ENCODE data around the gene CHN1.

The CHN1 gene

GRCh38 chr2:174863183-174863582, 142.0 kb downstream of the CHN1 start:
- WGBS (ENCODE audit: extremely low coverage, insufficient coverage, low lambda C conversion rate): no CpG with 5 or more reads among the region's 1 CpG

DNA sequence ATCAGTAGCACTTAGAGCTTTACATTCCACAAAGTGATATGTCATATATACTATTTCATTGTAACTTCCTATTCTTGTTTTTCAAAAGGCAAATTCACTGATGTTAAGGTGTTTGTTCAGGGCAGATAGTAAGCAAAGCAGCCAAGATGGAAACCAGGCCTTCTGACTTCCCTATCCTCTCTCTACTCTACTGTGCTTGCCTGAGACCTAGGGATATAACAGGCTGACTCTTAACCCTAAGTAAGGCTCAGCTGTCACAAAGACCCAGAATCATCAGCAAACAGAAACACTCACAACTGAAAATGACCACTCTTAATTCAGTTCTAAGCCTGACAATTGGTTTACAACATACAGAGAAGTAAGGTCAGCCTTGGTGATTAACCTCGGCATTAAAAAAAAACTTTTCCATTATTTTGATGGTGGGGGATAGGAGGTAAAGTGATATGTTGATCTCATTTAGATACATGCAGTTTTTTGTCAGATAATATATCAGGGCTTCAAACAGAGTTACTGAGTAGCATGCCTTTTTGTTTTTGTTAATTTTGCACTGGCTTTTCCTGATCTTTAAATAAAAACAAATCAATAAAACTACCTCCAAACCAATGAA, 145.5 kb downstream of the CHN1 start:
- H4K5ac ChIP-seq (ENCODE audit: low read length): no peak overlapping the region
- H3K27ac ChIP-seq (ENCODE audit: low read depth, low read length): no peak overlapping the region
- no peaks in the 10 kb centered on the region for H3K36me3 ChIP-seq (ENCODE audit: control insufficient read depth, insufficient read depth, low read length)
- no peak overlapping the region for H2BK5ac ChIP-seq (ENCODE audit: low read length)
- H4K8ac ChIP-seq (ENCODE audit: low read depth, low read length): no peak overlapping the region
- H3K4me3 ChIP-seq (ENCODE audit: low read length): no peak overlapping the region
- H3K27me3 ChIP-seq (ENCODE audit: insufficient read depth, low read length, poor library complexity): no peaks in the 10 kb centered on the region
- no peak overlapping the region for H2BK120ac ChIP-seq (ENCODE audit: low read depth, low read length)
- H3K4me2 ChIP-seq (ENCODE audit: low read length): no peak overlapping the region
- H3K4ac ChIP-seq (ENCODE audit: low read depth, low read length): no peak overlapping the region
- no CpG with 5 or more reads among the region's 1 CpG for WGBS (ENCODE audit: extremely low coverage, insufficient coverage, low lambda C conversion rate)
- H2BK15ac ChIP-seq (replicated peaks; ENCODE audit: low read depth): no peak overlapping the region
- no peaks in the 10 kb centered on the region for H3K79me2 ChIP-seq (ENCODE audit: control insufficient read depth, insufficient read depth, low read length)
- no peak overlapping the region for H3K9ac ChIP-seq (ENCODE audit: low read length)
- DNase-seq: no peak
- no peaks in the 10 kb centered on the region for H3K4me1 ChIP-seq (ENCODE audit: control insufficient read depth, low read depth, low read length)
- no peak overlapping the region for H3K56ac ChIP-seq (ENCODE audit: low read length)
- H3K79me1 ChIP-seq (ENCODE audit: low read length): no peaks in the 10 kb centered on the region
- no peak overlapping the region for H2AK5ac ChIP-seq (ENCODE audit: low read length)
- no peak overlapping the region for H3K23ac ChIP-seq (ENCODE audit: low read length)
- H3K18ac ChIP-seq (ENCODE audit: low read length): peak overlapping the region; percentile 39

More at GRCh38 chr2:174863183-174863582, 142.0 kb downstream of the CHN1 start:
- H3K27ac ChIP-seq (ENCODE audit: low read depth, low read length): no peak overlapping the region
- no peaks in the 10 kb centered on the region for H3K27me3 ChIP-seq (ENCODE audit: insufficient read depth, low read length, poor library complexity)
- no peak for DNase-seq
- no peak overlapping the region for H2AK5ac ChIP-seq (ENCODE audit: low read length)
- no peak overlapping the region for H2BK5ac ChIP-seq (ENCODE audit: low read length)
- H3K56ac ChIP-seq (ENCODE audit: low read length): no peak overlapping the region
- no peak overlapping the region for H3K23ac ChIP-seq (ENCODE audit: low read length)
- H2BK120ac ChIP-seq (ENCODE audit: low read depth, low read length): no peak overlapping the region
- H4K5ac ChIP-seq (ENCODE audit: low read length): no peak overlapping the region
- H3K9ac ChIP-seq (ENCODE audit: low read length): no peak overlapping the region
- H3K4me3 ChIP-seq (ENCODE audit: low read length): no peak overlapping the region
- no peak overlapping the region for H3K4ac ChIP-seq (ENCODE audit: low read depth, low read length)
- H3K36me3 ChIP-seq (ENCODE audit: control insufficient read depth, insufficient read depth, low read length): no peaks in the 10 kb centered on the region
- H4K8ac ChIP-seq (ENCODE audit: low read depth, low read length): no peak overlapping the region
- H3K18ac ChIP-seq (ENCODE audit: low read length): no peak overlapping the region
- no peak overlapping the region for H3K4me2 ChIP-seq (ENCODE audit: low read length)
- H3K79me2 ChIP-seq (ENCODE audit: control insufficient read depth, insufficient read depth, low read length): no peaks in the 10 kb centered on the region
- no peak overlapping the region for H2BK15ac ChIP-seq (replicated peaks; ENCODE audit: low read depth)
- H3K4me1 ChIP-seq (ENCODE audit: control insufficient read depth, low read depth, low read length): no peaks in the 10 kb centered on the region
- H3K79me1 ChIP-seq (ENCODE audit: low read length): no peaks in the 10 kb centered on the region

DNA sequence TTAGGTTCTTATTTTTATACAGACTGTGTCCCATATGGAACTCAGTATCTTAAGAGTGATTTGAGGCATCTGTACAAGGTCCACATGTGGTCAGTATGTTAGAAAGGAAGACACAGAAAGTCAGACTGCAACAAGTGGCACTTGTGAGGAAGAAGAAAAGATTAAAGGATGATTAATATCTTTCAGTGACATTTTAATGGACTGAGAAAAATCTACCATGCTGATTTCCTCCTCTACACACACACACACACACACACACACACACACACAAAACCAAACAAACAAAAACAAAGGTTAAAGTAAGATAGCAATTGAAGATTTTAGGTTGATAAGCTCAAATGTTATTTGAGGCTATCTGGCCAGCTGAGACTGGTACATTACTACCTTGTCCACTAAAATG, 146.4 kb downstream of the CHN1 start:
- H3K9ac ChIP-seq (ENCODE audit: low read length): no peak overlapping the region
- no peak overlapping the region for H3K18ac ChIP-seq (ENCODE audit: low read length)
- H3K27me3 ChIP-seq (ENCODE audit: insufficient read depth, low read length, poor library complexity): no peaks in the 10 kb centered on the region
- no peak overlapping the region for H4K8ac ChIP-seq (ENCODE audit: low read depth, low read length)
- no peak overlapping the region for H3K4me2 ChIP-seq (ENCODE audit: low read length)
- H4K5ac ChIP-seq (ENCODE audit: low read length): no peak overlapping the region
- DNase-seq: no peak
- no peak overlapping the region for H3K56ac ChIP-seq (ENCODE audit: low read length)
- no peaks in the 10 kb centered on the region for H3K36me3 ChIP-seq (ENCODE audit: control insufficient read depth, insufficient read depth, low read length)
- H2BK5ac ChIP-seq (ENCODE audit: low read length): no peak overlapping the region
- no peak overlapping the region for H3K4ac ChIP-seq (ENCODE audit: low read depth, low read length)
- H3K79me1 ChIP-seq (ENCODE audit: low read length): no peaks in the 10 kb centered on the region
- no peak overlapping the region for H3K4me3 ChIP-seq (ENCODE audit: low read length)
- no peak overlapping the region for H2BK15ac ChIP-seq (replicated peaks; ENCODE audit: low read depth)
- no peak overlapping the region for H3K23ac ChIP-seq (ENCODE audit: low read length)
- H2BK120ac ChIP-seq (ENCODE audit: low read depth, low read length): no peak overlapping the region
- H3K4me1 ChIP-seq (ENCODE audit: control insufficient read depth, low read depth, low read length): no peaks in the 10 kb centered on the region
- no peak overlapping the region for H2AK5ac ChIP-seq (ENCODE audit: low read length)
- H3K27ac ChIP-seq (ENCODE audit: low read depth, low read length): no peak overlapping the region
- no peaks in the 10 kb centered on the region for H3K79me2 ChIP-seq (ENCODE audit: control insufficient read depth, insufficient read depth, low read length)

- Histone ChIP-seq H4K8ac (ENCODE audit: low read depth, low read length) (no peak overlapping the region), H3K9ac (ENCODE audit: low read length) (no peak overlapping the region), H3K36me3 (ENCODE audit: control insufficient read depth, insufficient read depth, low read length) (no peaks in the 10 kb centered on the region), H3K27me3 (ENCODE audit: insufficient read depth, low read length, poor library complexity) (no peaks in the 10 kb centered on the region), H3K4ac (ENCODE audit: low read depth, low read length) (no peak overlapping the region), H3K56ac (ENCODE audit: low read length) (no peak overlapping the region), H3K27ac (ENCODE audit: low read depth, low read length) (no peak overlapping the region), H2AK5ac (ENCODE audit: low read length) (no peak overlapping the region), H3K4me1 (ENCODE audit: control insufficient read depth, low read depth, low read length) (no peaks in the 10 kb centered on the region), H2BK15ac (replicated peaks; ENCODE audit: low read depth) (no peak overlapping the region), H3K79me1 (ENCODE audit: low read length) (no peaks in the 10 kb centered on the region), H3K4me3 (ENCODE audit: low read length) (no peak overlapping the region), H3K79me2 (ENCODE audit: control insufficient read depth, insufficient read depth, low read length) (no peaks in the 10 kb centered on the region), H3K4me2 (ENCODE audit: low read length) (no peak overlapping the region), H4K5ac (ENCODE audit: low read length) (no peak overlapping the region), H2BK120ac (ENCODE audit: low read depth, low read length) (no peak overlapping the region), H2BK5ac (ENCODE audit: low read length) (no peak overlapping the region), H3K23ac (ENCODE audit: low read length) (no peak overlapping the region), H3K18ac (ENCODE audit: low read length) (no peak overlapping the region)
- WGBS (ENCODE audit: extremely low coverage, insufficient coverage, low lambda C conversion rate): 100% methylated on average over 1 of the region's 3 CpGs
- DNase-seq: no peak
These were observed 148.7 kb downstream of the CHN1 start for GRCh38 chr2:174856447-174856846.

- no peak overlapping the region for H3K4me3 ChIP-seq (ENCODE audit: low read length)
These were observed 157.9 kb downstream of the CHN1 start for GRCh38 chr2:174846941-174847938.

More at GRCh38 chr2:174846941-174847938, 157.9 kb downstream of the CHN1 start:
- H3K56ac ChIP-seq (ENCODE audit: low read length): no peak overlapping the region
- H3K27ac ChIP-seq (ENCODE audit: low read depth, low read length): no peak overlapping the region
- no peak overlapping the region for H3K4ac ChIP-seq (ENCODE audit: low read depth, low read length)
- no peak overlapping the region for H2BK120ac ChIP-seq (ENCODE audit: low read depth, low read length)
- H3K27me3 ChIP-seq (ENCODE audit: insufficient read depth, low read length, poor library complexity): no peaks in the 10 kb centered on the region
- H3K4me2 ChIP-seq (ENCODE audit: low read length): no peak overlapping the region
- no peaks in the 10 kb centered on the region for H3K79me2 ChIP-seq (ENCODE audit: control insufficient read depth, insufficient read depth, low read length)
- no CpG with 5 or more reads among the region's 8 CpGs for WGBS (ENCODE audit: extremely low coverage, insufficient coverage, low lambda C conversion rate)
- no peaks in the 10 kb centered on the region for H3K79me1 ChIP-seq (ENCODE audit: low read length)
- no peak overlapping the region for H3K23ac ChIP-seq (ENCODE audit: low read length)
- no peaks in the 10 kb centered on the region for H3K36me3 ChIP-seq (ENCODE audit: control insufficient read depth, insufficient read depth, low read length)
- DNase-seq: peak; percentile 87
- no peak overlapping the region for H4K5ac ChIP-seq (ENCODE audit: low read length)
- H2AK5ac ChIP-seq (ENCODE audit: low read length): no peak overlapping the region
- H4K8ac ChIP-seq (ENCODE audit: low read depth, low read length): no peak overlapping the region
- H3K18ac ChIP-seq (ENCODE audit: low read length): no peak overlapping the region
- no peak overlapping the region for H3K9ac ChIP-seq (ENCODE audit: low read length)
- no peak overlapping the region for H2BK5ac ChIP-seq (ENCODE audit: low read length)
- no peak overlapping the region for H2BK15ac ChIP-seq (replicated peaks; ENCODE audit: low read depth)
- H3K4me1 ChIP-seq (ENCODE audit: control insufficient read depth, low read depth, low read length): peaks cover 6% of the 10 kb centered on the region
